ENCODE results near the gene ADAMTS9.

- TF ChIP-seq CTCF (IDR thresholded peaks at IDR 0.05; ENCODE audit: low read depth, low read length) (no peak), EZH2phosphoT487 (IDR thresholded peaks at IDR 0.05; ENCODE audit: low read depth) (no peak)
Measured at GRCh38 chr3:64586952-64587351, 100.8 kb downstream of the ADAMTS9 start.

Data from OCI-LY3 (cell line).